HUES64 (cell line): ENCODE measurements around the gene C5orf15. TPM values are rescaled to one million over a fixed set of nuclear protein-coding genes. Genes with fewer than 3 reads are reported as not detected.

ENCODE experiments used
- H3K27ac ChIP-seq: 2 replicates; pipeline ENCODE4 v1.7.0; 2013; ENCODE audit warnings: low read depth, low read length, inconsistent platforms
- H3K27me3 ChIP-seq: 2 replicates; pipeline ENCODE4 v1.6.1; 2013; ENCODE audit warnings: mild to moderate bottlenecking, low read length; ENCODE audit not compliant: insufficient read depth
- H3K36me3 ChIP-seq: 2 replicates; pipeline ENCODE4 v1.6.1; 2013; ENCODE audit warnings: mild to moderate bottlenecking, low read length; ENCODE audit not compliant: insufficient read depth
- H3K4me1 ChIP-seq: 2 replicates; pipeline ENCODE4 v1.6.1; 2013; ENCODE audit warnings: mild to moderate bottlenecking, low read length, moderate library complexity; ENCODE audit not compliant: insufficient read depth
- H3K4me3 ChIP-seq: 2 replicates; pipeline ENCODE4 v1.5.1; 2013; ENCODE audit warnings: mild to moderate bottlenecking, low read length, moderate library complexity
- H3K9ac ChIP-seq: 2 replicates; pipeline ENCODE4 v1.6.1; 2013; ENCODE audit warnings: mild to moderate bottlenecking, low read depth, low read length
- H3K9me3 ChIP-seq: 2 replicates; pipeline ENCODE4 v1.6.1; 2013; ENCODE audit warnings: low read depth, low read length; ENCODE audit not compliant: insufficient read depth
- WGBS: fragments of 150-250, 120-280 bp; methylation state at CpG from one replicate; pipeline ENCODE4 v1.1.7; 2013; ENCODE audit warnings: missing lambda C conversion rate; 5-methylcytosine and 5-hydroxymethylcytosine counted together
- polyA plus RNA-seq, 2 experiments: library from polyadenylated mRNA; stranded (reverse); fragments of 50-300 nt; gene quantifications; one replicate each; pipeline ENCODE4 v1.2.3, GENCODE V29; 2013

The C5orf15 gene
- 39.1 TPM for polyA plus RNA-seq (2013, experiment 1 of 2)
- 47.7 TPM for polyA plus RNA-seq (2013, experiment 2 of 2)

DNA sequence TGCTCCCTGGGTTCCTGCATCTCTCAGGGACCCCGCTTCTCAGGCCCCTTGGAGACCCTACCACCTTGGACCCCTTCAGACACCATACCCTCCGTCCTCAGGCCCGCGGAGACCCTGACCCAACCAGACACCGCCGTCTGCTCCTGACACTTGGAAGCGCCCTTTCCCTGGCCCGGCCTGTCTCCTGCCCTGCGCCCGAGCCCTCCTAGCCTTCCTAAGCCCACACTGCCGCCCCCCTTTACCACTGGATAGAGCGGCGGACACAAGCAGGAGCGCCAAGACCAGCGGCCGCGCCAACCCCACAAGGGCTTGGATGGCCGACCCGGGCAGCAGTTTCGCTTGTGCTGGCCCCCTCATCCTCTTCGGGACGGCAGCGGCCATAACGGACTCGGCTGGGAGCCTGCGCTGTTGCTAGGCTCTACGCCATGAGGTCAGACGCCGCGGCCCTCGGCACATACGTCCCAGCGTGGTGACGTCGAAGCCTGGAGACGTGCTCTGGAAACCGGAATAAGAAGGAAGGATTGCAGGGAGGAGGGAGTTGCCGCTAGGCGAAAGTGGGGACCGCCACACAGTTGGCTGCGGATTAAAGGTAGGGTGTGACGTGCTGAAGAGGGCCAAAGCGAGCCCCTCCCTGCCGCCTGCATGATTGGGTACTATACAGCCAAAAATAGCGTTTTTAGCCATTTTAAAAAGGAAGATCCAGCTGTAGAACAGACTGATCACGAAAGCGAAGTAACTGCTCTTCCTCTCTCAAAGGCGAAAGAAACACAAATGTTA lies at the start of gene C5orf15:
Gene C5orf15, minus strand, starts transcription at position 422 of the 777 bp plus-strand sequence. Its CDS starts 41 bp downstream, at position 381.
- peak within 1 kb of the TSS; percentile 79 for H3K27ac ChIP-seq
- peaks cover 5% of the 10 kb centered on the region; the same call in 1 of the 2 replicates for H3K4me1 ChIP-seq
- H3K9me3 ChIP-seq: no peaks in the 10 kb centered on the region
- no peaks in the 10 kb centered on the region for H3K27me3 ChIP-seq
- WGBS: 1% methylated on average over 47 of the region's 48 CpGs
- peak within 1 kb of the TSS; percentile 83 for H3K9ac ChIP-seq
- H3K4me3 ChIP-seq: peak within 1 kb of the TSS; percentile 85
- peaks cover 18% of the 10 kb centered on the region for H3K36me3 ChIP-seq

DNA sequence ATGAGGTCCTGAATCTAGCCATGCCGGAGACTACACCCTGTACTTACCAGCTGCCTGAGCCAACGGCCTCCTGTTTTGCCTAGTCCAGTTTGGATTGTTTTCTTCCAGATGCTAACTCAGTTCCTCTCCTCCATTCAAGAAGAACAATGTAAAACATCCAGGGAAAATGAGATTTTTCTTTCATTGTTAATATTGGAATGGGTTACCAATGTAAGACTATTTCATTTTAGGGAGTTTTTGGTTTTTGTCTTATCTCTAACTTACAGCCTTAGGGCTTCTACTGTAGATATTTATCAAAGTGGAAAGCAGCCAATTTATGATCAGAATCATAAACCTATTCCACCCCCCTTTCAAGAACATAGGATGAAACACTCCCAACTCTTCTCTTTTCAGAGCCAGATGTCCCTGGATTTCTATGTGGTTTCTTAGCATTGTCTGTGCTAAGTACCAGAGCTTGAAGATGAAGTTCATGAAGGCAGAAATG lies 39.9 kb upstream of the C5orf15 start:
- 64% methylated on average over 2 of the region's 2 CpGs for WGBS

DNA sequence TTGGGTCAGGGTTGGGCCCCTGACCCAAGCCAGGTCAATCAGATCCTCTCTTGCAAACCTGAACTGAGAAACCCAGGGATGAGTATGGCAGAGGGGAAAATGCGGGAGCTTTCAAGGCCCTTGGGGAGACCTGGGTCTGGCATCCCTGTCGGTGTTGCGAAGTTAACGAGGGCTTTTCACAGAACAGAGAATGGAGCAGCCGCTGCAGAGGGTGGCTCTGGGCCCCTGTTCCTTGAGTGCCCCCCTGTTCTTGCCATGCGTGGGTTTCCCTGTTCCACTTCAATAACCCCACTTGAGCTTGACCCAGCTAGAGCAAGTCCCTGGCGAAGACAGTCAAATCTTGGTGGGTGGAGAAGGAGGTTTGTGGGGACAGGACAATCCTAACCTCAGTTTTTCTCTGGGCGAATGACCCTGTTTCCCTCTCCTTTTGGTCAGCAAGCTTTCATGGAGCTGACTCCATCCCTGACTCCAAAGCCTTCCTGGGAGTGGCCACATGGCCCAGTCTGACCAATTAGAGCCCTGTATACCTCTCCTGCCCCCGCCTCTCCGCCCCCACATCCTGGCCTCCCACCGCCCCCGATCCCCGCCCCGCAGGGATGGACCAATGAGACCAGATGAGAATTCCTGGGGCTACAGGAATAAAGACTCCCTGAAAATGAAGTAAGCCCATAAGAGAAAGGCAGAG lies 39.3 kb upstream of the C5orf15 start:
- Histone ChIP-seq H3K9ac (no peak overlapping the region), H3K27me3 (no peaks in the 10 kb centered on the region), H3K4me1 (peaks cover 18% of the 10 kb centered on the region), H3K4me3 (no peak overlapping the region), H3K36me3 (no peaks in the 10 kb centered on the region), H3K27ac (no peak overlapping the region), H3K9me3 (no peaks in the 10 kb centered on the region)
- WGBS: 68% methylated on average over 13 of the region's 14 CpGs

More for the DNA sequence above, 39.9 kb upstream of the C5orf15 start:
- H3K4me3 ChIP-seq: no peak overlapping the region
- no peaks in the 10 kb centered on the region for H3K9me3 ChIP-seq
- no peak overlapping the region for H3K9ac ChIP-seq
- H3K36me3 ChIP-seq: no peaks in the 10 kb centered on the region
- H3K4me1 ChIP-seq: peaks cover 12% of the 10 kb centered on the region
- H3K27ac ChIP-seq: no peak overlapping the region
- no peaks in the 10 kb centered on the region for H3K27me3 ChIP-seq

DNA sequence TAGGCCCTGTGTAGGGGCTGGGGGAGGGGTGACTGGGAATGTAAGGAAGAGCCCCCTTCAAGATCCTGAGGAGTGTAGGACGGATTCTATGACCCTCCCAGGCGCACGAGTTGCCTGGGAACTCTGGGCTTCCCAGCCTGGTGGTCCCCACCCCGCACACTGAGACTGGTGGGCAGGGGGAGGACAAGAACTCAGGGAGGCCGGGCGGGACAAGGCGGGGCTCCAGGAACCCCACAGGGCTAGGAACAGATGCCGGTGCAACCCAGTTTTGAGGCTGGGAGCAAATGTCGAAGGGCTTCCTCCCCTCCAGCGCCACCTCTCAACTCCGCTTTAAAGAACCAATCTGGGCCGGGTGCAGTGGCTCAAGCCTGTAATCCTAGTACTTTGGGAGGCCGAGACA lies 37.7 kb upstream of the C5orf15 start:
- Histone ChIP-seq H3K27ac (no peak overlapping the region), H3K36me3 (peaks cover 14% of the 10 kb centered on the region), H3K4me1 (peaks cover 19% of the 10 kb centered on the region), H3K9ac (no peak overlapping the region), H3K27me3 (no peaks in the 10 kb centered on the region), H3K4me3 (peak overlapping the region; percentile 91), H3K9me3 (no peaks in the 10 kb centered on the region)
- WGBS: 63% methylated on average over 13 of the region's 13 CpGs

DNA sequence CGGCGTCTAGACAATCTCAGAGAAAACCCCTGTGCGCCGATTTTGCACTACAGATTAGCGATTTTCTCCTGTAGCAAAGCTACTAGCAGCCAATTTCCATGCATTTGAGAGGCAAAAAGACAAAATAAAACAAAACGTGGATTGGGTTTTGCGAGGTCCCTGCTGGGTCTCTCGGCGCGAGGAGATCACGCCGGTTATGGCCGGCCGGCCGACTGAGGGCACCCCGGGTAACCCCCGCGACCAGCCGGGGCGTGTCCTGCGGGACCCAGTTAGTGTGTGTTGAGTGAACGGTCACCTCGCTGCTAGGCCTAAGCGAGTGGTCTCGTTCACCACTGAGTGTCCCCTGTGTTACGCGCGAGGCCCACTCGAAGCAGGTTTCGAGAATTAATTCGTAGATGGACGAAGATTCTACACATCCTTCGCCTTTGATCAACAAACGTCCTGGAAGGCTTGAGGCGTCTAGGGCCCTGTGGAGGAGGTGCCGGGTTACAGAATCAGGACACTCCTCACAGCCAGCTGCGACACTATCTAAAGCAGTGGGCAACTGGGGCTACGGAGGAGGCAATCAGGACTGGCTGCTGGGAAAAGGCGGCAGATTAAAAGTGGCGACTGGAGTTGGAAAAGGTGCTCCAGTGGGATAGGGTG lies 37.1 kb upstream of the C5orf15 start:
- Histone ChIP-seq H3K36me3 (peaks cover 18% of the 10 kb centered on the region), H3K4me1 (peaks cover 23% of the 10 kb centered on the region), H3K9ac (peak overlapping the region; percentile 95), H3K27me3 (no peaks in the 10 kb centered on the region), H3K9me3 (no peaks in the 10 kb centered on the region), H3K4me3 (peak overlapping the region; percentile 91), H3K27ac (peak overlapping the region; percentile 78)
- WGBS: 10% methylated on average over 40 of the region's 40 CpGs

DNA sequence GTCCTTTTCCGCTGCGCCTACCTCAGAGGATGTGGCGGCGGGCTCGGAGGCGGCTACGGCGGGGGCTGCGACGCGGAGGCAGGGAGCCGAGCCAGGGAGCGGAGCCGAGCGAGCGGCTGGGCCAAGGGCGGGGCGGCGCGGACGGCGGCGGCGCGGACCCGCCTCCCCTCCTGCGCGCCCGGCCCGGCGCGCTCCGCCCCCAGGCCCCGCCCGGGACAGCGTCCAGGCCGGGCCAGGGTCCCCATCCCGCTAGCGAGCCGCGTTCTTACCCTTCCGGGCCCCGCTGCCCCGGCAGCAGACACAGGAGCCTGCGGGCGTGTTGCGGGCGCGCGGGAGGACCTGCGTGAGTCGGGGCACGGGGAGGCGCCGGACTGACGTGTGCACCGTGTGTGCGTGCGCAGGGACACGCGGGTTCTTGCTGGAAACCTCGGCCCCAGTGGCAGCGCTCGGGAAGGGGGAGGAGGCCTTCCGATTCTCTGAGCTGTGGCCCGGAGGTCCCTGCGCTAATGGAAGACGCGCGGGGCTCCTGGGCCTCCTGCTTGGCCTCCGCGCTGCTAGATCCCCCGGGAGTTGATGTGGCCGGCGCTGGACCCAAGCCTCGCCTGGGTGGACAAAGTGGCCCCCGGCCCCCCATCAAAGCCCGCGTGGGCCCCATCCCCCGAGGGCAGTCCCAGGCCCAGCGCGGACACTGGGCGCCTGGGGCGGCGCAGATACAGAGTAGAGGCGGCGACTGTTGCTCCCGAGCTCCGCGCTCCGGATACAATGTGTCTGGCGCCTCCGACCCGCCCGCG lies 36.4 kb upstream of the C5orf15 start, which contains the start of gene VDAC1:
Gene VDAC1, minus strand, starts transcription at position 350 of the 791 bp plus-strand sequence. CDS start 11,963 bp downstream, outside the sequence.
- H3K4me3 ChIP-seq: peak within 1 kb of the TSS; percentile 91
- WGBS: under 1% methylated on average over 96 of the region's 96 CpGs
- peaks cover 23% of the 10 kb centered on the region for H3K4me1 ChIP-seq
- peak within 1 kb of the TSS; percentile 95 for H3K9ac ChIP-seq
- H3K27me3 ChIP-seq: no peaks in the 10 kb centered on the region
- H3K27ac ChIP-seq: peak within 1 kb of the TSS; percentile 78
- H3K36me3 ChIP-seq: peaks cover 18% of the 10 kb centered on the region
- H3K9me3 ChIP-seq: no peaks in the 10 kb centered on the region

DNA sequence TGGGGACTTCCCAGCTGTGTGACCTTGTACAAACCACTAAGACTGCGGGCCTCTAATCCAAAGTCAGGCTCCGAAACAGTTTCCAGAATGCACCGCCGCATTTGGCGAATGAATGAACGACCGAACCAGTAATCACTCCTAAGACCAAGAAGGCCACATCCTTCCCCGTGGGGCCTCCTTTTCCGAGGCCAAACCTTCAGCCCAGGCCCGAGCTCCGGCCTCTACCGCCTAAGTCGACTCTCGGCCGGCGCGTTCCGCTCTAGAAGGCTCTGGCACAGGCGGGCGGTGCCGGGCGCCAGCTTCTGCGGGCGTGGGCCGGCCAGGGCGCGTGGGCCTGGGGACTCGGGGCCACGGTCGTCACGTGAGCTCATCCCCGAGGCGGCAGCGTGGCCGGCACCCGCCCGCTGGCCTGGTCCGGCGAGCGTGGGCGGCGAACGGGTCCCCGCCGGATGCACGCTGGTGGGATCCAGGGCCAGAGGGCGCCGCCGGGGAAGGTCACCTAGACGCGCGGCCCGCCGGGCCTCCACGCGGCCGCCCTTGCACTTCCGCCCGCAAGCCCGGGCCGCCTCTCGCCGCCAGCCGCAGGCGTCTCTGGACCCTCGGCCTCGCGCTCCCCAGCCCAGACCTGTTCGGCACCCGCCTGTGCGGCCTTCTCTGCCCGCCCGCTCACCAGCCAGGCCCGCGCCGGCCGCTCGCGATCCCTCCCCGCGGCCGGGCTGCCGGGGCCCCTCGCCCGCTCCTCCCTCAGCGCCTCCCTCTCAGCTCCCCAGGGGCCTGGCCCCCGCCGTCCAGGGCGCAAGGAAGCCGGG lies 35.6 kb upstream of the C5orf15 start:
- WGBS: under 1% methylated on average over 90 of the region's 90 CpGs
- peaks cover 18% of the 10 kb centered on the region for H3K36me3 ChIP-seq

DNA sequence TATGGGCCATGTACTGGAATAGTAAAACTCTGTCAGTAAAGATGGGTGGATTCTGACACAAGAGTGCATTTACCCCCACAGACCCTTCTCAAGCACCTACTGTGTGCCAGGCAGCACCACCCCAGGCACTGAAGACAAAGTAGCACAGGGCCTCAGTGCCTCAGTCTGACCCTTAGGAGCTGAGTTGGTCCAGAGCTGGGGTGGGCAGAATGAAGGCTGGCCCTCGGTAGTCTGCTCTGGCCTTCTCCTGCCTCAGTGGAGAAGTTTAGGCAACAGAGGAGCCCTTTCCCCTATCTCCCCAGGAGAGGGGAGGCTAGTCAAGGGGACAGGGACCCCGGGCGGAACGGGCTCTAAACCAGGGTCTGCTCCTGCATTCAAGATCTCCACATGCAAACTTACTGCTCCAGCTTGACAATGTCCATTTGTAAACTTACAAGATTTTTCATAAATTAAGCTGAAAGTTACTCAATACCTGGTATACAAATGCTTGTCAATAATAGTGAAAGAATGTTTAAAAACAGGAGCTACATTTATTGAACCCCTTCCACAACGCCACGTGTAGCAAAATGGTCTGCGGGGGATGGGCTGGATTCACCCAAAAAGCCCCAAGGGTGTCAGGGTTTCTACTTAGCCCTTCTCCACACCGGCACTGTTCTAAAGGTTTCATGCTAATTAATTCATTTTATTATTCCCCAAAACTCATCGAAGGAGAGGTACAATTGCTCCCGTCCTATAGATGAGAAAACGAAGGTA lies 34.8 kb upstream of the C5orf15 start:
- H3K4me1 ChIP-seq: peaks cover 20% of the 10 kb centered on the region
- no peak overlapping the region for H3K27ac ChIP-seq
- WGBS: 18% methylated on average over 11 of the region's 11 CpGs
- H3K27me3 ChIP-seq: no peaks in the 10 kb centered on the region
- H3K9me3 ChIP-seq: no peaks in the 10 kb centered on the region
- H3K4me3 ChIP-seq: peak overlapping the region; percentile 91
- H3K9ac ChIP-seq: peak overlapping the region; percentile 95
- H3K36me3 ChIP-seq: peaks cover 18% of the 10 kb centered on the region

More for the DNA sequence above, 35.6 kb upstream of the C5orf15 start:
- peak overlapping the region; percentile 95 for H3K9ac ChIP-seq
- peaks cover 23% of the 10 kb centered on the region for H3K4me1 ChIP-seq
- peak overlapping the region; percentile 77 for H3K27ac ChIP-seq
- peak overlapping the region; percentile 91 for H3K4me3 ChIP-seq
- H3K9me3 ChIP-seq: no peaks in the 10 kb centered on the region
- no peaks in the 10 kb centered on the region for H3K27me3 ChIP-seq

DNA sequence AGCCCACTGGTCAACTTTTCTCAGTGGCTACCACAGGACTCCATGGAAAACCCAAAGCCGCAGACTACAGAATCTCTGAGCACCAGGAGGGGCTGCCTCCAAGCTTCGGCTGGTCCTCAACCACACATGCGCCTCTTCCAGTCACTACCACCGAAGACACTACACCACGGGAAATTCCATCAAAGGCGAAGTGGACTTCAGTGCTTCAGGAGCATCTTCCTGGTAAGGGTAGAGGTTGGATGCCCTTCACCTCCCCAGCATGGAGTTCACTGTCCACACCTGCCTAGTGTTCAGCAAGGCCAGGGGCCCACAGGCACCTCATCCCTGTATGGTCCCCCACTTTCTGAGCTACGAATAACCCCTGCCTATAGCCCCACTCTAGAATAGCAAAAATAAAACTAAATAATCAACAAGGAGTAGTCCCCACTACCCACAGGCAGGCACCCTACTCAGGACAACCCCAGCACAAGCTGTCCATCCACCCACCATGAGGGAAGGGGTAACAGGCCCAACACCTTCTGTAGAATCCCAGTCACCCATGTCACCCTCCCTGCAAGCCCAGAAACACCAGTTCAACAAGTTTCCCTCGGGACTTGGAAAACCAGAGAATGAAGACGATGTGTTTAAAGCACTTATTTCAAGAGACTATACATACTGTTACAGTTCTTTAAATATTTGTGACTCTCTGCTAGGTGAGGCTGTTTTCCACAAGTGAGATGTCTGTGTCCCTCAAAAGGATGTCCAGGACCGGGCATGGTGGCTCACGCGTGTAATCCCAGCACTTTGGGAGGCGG lies 33.7 kb upstream of the C5orf15 start:
- Histone ChIP-seq H3K4me1 (peaks cover 13% of the 10 kb centered on the region), H3K36me3 (peaks cover 18% of the 10 kb centered on the region), H3K9me3 (no peaks in the 10 kb centered on the region), H3K9ac (no peak overlapping the region), H3K27ac (no peak overlapping the region), H3K4me3 (no peak overlapping the region), H3K27me3 (no peaks in the 10 kb centered on the region)
- WGBS: 96% methylated on average over 13 of the region's 13 CpGs
